T-helper 22 cell (primary cell): ENCODE data around the gene TAMALIN.

Experiments used
- DNase-seq: peaks from one replicate; pipeline ENCODE4 v3.0.0-alpha.2; 2020; ENCODE audit warnings: low read depth

Gene TAMALIN

GRCh38 chr12:52014567-52015530 lies 8.1 kb downstream of the TAMALIN start:
- DNase-seq = no peak

DNA sequence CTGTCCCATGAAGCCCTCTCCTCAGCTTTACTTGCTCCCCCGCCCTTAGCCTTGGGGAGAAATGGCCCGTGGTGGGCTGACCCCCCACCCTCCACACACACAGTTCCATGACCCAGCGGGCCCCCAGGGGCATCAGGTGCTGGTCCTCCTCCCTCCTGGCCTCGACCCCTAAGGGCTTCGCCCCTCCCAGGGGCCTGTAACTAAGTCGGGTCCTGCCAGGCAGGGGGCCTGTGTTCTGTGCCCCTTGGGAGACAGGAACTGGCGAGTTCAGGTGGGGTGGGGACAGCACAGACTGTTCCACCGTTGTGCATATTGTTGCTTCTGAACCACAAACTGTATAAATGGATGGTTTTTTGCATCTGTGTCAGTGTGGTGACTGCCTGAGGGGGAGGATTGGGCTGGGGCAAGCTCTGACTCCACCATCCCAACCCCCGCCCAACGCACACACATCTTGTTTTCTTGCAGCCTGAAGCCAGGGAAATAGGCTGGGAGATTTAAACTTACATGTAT lies 8.8 kb downstream of the TAMALIN start:
- DNase-seq = no peak

- no peak for DNase-seq
Measured at GRCh38 chr12:52018433-52019112, 11.8 kb downstream of the TAMALIN start.

- DNase-seq = no peak
Measured at GRCh38 chr12:52019113-52019770, 12.5 kb downstream of the TAMALIN start.

- DNase-seq = peak; percentile 33
Measured at GRCh38 chr12:52020539-52021336, 14.0 kb downstream of the TAMALIN start.

GRCh38 chr12:52022841-52023181 lies 16.1 kb downstream of the TAMALIN start:
- no peak for DNase-seq

- peak; percentile 85 for DNase-seq
Measured at GRCh38 chr12:52023182-52023975, 16.6 kb downstream of the TAMALIN start.

DNA sequence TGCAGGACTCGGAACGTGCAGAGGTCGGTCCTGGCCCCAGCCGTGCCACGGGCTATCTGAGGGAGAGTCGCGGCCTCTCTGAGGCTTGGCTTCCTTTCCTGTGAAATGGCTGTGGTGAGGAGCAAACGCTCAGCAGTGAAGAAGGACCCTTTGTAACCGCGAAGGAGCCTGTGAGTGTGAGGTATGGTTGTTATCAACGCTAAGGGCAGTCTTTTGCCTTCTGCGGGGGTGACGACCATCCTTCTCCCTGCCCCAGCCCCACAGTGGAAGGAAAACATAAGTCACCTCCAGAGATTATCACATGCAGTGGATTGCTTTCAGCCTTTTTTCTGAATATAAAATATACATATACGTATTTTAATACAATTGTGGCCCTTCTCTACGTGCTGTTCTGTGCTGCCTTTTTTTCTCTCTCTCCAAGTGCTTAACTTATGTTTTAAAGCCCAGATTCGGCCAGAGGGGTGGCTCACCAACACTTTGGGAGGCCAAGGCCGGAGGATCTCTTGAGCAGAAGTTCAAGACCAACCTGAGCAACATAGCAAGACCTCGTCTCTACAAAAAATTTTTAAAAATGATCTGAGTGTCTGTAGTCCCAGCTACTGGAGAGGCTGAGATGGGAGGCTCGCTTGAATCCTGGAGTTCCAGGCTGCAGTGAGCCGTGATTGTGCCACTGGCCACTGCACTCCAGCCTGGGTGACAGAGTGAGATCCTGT lies 17.4 kb downstream of the TAMALIN start:
- no peak for DNase-seq

DNA sequence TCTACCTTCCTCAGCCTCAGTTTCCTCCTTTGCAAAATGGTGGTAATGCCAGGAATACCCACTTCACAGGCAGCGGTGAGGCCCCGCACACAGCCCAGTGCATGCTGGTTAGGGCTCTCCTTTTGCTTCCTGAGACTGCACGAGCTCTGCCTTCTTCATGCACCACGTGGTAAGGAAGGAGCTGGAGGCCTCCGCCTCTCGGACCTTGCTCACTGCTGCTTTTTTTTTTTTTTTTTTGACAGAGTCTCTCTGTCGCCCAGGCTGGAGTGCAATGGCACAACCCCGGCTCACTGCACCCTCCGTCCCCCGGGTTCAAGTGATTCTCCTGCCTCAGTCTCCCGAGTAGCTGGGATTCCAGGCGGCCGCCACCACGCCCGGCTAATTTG lies 18.1 kb downstream of the TAMALIN start:
- DNase-seq = no peak

- no peak for DNase-seq
Measured at GRCh38 chr12:52026263-52026662, 19.5 kb downstream of the TAMALIN start.

GRCh38 chr12:52027085-52027843 lies 20.5 kb downstream of the TAMALIN start:
- DNase-seq = no peak

DNA sequence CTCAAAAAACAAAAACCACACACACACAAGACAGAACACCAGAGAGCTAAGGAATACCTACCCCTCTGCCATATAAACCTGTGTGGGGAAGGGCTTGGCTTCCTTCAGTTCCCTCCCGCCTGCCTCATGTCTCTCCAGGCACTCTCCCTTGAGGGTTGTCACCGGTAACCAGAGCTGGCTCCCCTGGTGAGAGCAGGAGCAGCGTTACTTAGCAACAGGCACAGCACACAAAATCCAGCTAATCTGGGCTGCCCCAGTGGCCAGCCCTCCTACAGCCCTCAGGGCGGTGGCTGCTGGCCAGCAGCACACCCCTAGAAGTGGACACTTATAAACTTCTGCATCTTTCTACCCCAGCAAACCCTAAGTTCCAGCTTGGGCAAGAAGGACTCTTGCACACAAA lies 22.9 kb downstream of the TAMALIN start:
- DNase-seq = no peak

DNA sequence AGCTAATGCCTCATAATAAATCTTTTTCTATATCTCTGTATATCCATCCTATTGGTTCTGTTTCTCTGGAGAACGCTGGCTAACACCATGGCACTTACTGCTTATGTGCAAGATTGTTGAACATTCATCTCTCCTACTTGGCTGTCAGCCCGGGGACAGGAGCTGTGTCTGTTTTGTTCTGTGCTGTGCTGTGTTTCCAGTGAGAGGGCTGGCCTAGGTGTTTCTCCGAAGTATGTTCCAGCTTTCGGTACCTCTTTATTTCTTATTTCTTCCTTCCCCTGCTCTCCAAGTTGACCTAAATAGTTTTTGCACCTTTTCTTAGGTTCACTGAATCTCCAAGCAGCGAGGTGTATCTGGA lies 25.7 kb downstream of the TAMALIN start:
- DNase-seq = no peak

GRCh38 chr12:52032804-52033445 lies 26.2 kb downstream of the TAMALIN start:
- peak; percentile 92 for DNase-seq

GRCh38 chr12:52033446-52034140 lies 26.8 kb downstream of the TAMALIN start:
- DNase-seq = no peak

GRCh38 chr12:52035190-52035589 lies 28.4 kb downstream of the TAMALIN start:
- DNase-seq = no peak

- no peak for DNase-seq
Measured at GRCh38 chr12:52035926-52036325, 29.2 kb downstream of the TAMALIN start.

DNA sequence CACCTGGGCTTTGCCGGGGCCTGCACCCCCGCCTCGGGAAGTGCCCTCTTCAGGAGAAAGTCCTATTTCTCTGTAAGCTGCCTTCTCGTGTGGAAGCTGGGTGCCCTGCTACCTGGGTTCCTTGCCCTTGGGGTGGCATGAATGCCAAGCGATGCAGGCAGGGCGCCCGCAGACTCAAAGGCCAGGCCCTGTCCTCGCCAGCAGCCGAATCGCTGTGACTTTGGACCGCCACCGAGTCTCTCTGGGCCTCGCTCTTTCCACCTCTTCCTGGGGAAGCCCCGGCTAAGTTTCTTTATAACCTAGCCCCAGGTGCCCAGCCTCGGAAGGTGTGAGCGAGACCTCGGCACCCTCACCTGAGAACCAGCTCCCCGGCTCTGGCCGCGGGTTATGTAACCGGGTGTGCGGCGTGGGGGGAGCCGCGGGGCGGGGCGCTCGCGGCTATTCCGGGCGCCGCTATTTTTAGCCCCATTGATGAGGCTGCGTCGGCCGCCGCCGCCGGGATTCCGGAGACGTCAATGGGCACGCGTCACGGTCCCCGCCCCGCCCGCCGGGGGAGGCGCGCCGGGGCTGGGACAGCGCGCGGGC lies 29.9 kb downstream of the TAMALIN start:
- peak; percentile 86 for DNase-seq
